IPS-18a (cell line): ENCODE measurements around the gene MSL1.

Experiments used
- H3K27ac ChIP-seq: one replicate; pipeline ENCODE4 v1.5.1; 2013; ENCODE audit warnings: low read length
- H3K27me3 ChIP-seq: one replicate; pipeline ENCODE4 v1.6.1; 2013; ENCODE audit warnings: mild to moderate bottlenecking, low read length; ENCODE audit not compliant: control insufficient read depth, insufficient read depth
- H3K36me3 ChIP-seq: one replicate; pipeline ENCODE4 v1.6.1; 2013; ENCODE audit warnings: low read depth, low read length; ENCODE audit not compliant: control insufficient read depth
- H3K4me1 ChIP-seq: one replicate; pipeline ENCODE4 v1.6.1; 2013; ENCODE audit warnings: low read depth, low read length; ENCODE audit not compliant: control insufficient read depth
- H3K4me3 ChIP-seq: one replicate; pipeline ENCODE4 v1.5.1; 2013; ENCODE audit warnings: low read length
- H3K9ac ChIP-seq: one replicate; pipeline ENCODE4 v1.6.1; 2013; ENCODE audit warnings: mild to moderate bottlenecking, low read length, moderate library complexity
- H3K9me3 ChIP-seq: one replicate; pipeline ENCODE4 v1.6.1; 2013; ENCODE audit warnings: low read depth, low read length; ENCODE audit not compliant: control insufficient read depth

The MSL1 gene

GRCh38 chr17:40093580-40094201 lies 28.1 kb upstream of the MSL1 start:
- Histone ChIP-seq H3K27me3 (peaks cover 3% of the 10 kb centered on the region), H3K4me3 (no peak overlapping the region), H3K9ac (no peak overlapping the region), H3K4me1 (peaks cover 17% of the 10 kb centered on the region), H3K9me3 (no peaks in the 10 kb centered on the region), H3K27ac (no peak overlapping the region), H3K36me3 (peaks cover 18% of the 10 kb centered on the region)

- Histone ChIP-seq H3K9ac (no peak overlapping the region), H3K36me3 (peaks cover 18% of the 10 kb centered on the region), H3K9me3 (no peaks in the 10 kb centered on the region), H3K4me3 (no peak overlapping the region), H3K4me1 (peaks cover 22% of the 10 kb centered on the region), H3K27me3 (peaks cover 10% of the 10 kb centered on the region), H3K27ac (no peak overlapping the region)
Observed at GRCh38 chr17:40094874-40095273, 26.9 kb upstream of the MSL1 start.

GRCh38 chr17:40095351-40095943 lies 26.3 kb upstream of the MSL1 start:
- Histone ChIP-seq H3K4me1 (peaks cover 27% of the 10 kb centered on the region), H3K4me3 (no peak overlapping the region), H3K36me3 (peaks cover 18% of the 10 kb centered on the region), H3K27me3 (peaks cover 16% of the 10 kb centered on the region), H3K27ac (no peak overlapping the region), H3K9me3 (no peaks in the 10 kb centered on the region), H3K9ac (no peak overlapping the region)

- Histone ChIP-seq H3K36me3 (peaks cover 18% of the 10 kb centered on the region), H3K4me3 (no peak overlapping the region), H3K9ac (no peak overlapping the region), H3K4me1 (peaks cover 31% of the 10 kb centered on the region), H3K27ac (no peak overlapping the region), H3K27me3 (peaks cover 18% of the 10 kb centered on the region), H3K9me3 (no peaks in the 10 kb centered on the region)
Observed at GRCh38 chr17:40095944-40096791, 25.6 kb upstream of the MSL1 start.

- Histone ChIP-seq H3K9me3 (no peaks in the 10 kb centered on the region), H3K27ac (no peak overlapping the region), H3K4me3 (no peak overlapping the region), H3K27me3 (peaks cover 26% of the 10 kb centered on the region), H3K9ac (no peak overlapping the region), H3K4me1 (peaks cover 28% of the 10 kb centered on the region), H3K36me3 (peaks cover 18% of the 10 kb centered on the region)
Observed at GRCh38 chr17:40097087-40097486, 24.7 kb upstream of the MSL1 start.

GRCh38 chr17:40097931-40098845 lies 23.6 kb upstream of the MSL1 start:
- Histone ChIP-seq H3K36me3 (peaks cover 17% of the 10 kb centered on the region), H3K9ac (peak overlapping the region; percentile 64), H3K4me3 (peak overlapping the region; percentile 55), H3K27ac (peak overlapping the region; percentile 80), H3K9me3 (no peaks in the 10 kb centered on the region), H3K27me3 (peaks cover 26% of the 10 kb centered on the region), H3K4me1 (peaks cover 27% of the 10 kb centered on the region)

- Histone ChIP-seq H3K27ac (peak overlapping the region; percentile 80), H3K4me3 (peak overlapping the region; percentile 65), H3K27me3 (peaks cover 26% of the 10 kb centered on the region), H3K9ac (peak overlapping the region; percentile 64), H3K4me1 (peaks cover 27% of the 10 kb centered on the region), H3K36me3 (peaks cover 8% of the 10 kb centered on the region), H3K9me3 (no peaks in the 10 kb centered on the region)
Observed at GRCh38 chr17:40098846-40099618, 22.7 kb upstream of the MSL1 start.

GRCh38 chr17:40099619-40100418 lies 22.0 kb upstream of the MSL1 start:
- Histone ChIP-seq H3K4me1 (peaks cover 27% of the 10 kb centered on the region), H3K4me3 (peak overlapping the region; percentile 65), H3K27ac (no peak overlapping the region)

GRCh38 chr17:40100419-40100668 lies 21.4 kb upstream of the MSL1 start, which contains the start of gene NR1D1:
NR1D1 (minus strand) TSS chr17:40100589; CDS start chr17:40100094, 495 bp downstream.
- peaks cover 8% of the 10 kb centered on the region for H3K36me3 ChIP-seq
- H3K27ac ChIP-seq, result peak within 1 kb of the TSS; percentile 7
- peaks cover 29% of the 10 kb centered on the region for H3K27me3 ChIP-seq
- peak within 1 kb of the TSS; percentile 65 for H3K4me3 ChIP-seq
- H3K9ac ChIP-seq, result peak within 1 kb of the TSS; percentile 46
- peaks cover 27% of the 10 kb centered on the region for H3K4me1 ChIP-seq
- H3K9me3 ChIP-seq, result no peaks in the 10 kb centered on the region

More at GRCh38 chr17:40099619-40100418, 22.0 kb upstream of the MSL1 start:
- peak overlapping the region; percentile 21 for H3K9ac ChIP-seq
- no peaks in the 10 kb centered on the region for H3K9me3 ChIP-seq
- peaks cover 8% of the 10 kb centered on the region for H3K36me3 ChIP-seq
- H3K27me3 ChIP-seq, result peaks cover 26% of the 10 kb centered on the region
